ENCODE data around the gene CDC42BPB. TPM values are rescaled to one million over a fixed set of nuclear protein-coding genes. Genes with fewer than 3 reads are reported as not detected.

CDC42BPB gene
- total RNA-seq, 1 experiment from 2014 or later = 96.9 TPM

GRCh38 chr14:103016071-103016470, 41.3 kb downstream of the CDC42BPB start:
- peaks cover 9% of the 10 kb centered on the region for H3K36me3 Mint-ChIP-seq
- TF ChIP-seq PREB (CRISPR knock-in tag; IDR thresholded peaks at IDR 0.05; ENCODE audit: borderline replicate concordance) (no peak), ERG (CRISPR knock-in tag; IDR thresholded peaks at IDR 0.05) (no peak)
- H3K27ac Mint-ChIP-seq = no peak overlapping the region
- CTCF ChIA-PET = interaction anchor here (1.4 to 2.1 kb wide), 2 partner anchors 14 to 125 kb away, joined by 4 to 5 read pairs; no protein-coding TSS in a partner anchor
- no peak for ATAC-seq
- H3K9me3 Mint-ChIP-seq = no peaks in the 10 kb centered on the region
- DNase-seq (ENCODE audit: low spot score) = no peak
- POLR2A ChIA-PET = interaction anchor here (0.6 kb wide), 1 partner anchor 370 kb away, joined by 4 read pairs; no protein-coding TSS in a partner anchor
- peaks cover 31% of the 10 kb centered on the region for H3K4me1 Mint-ChIP-seq
- no peaks in the 10 kb centered on the region for H3K27me3 Mint-ChIP-seq (ENCODE audit: low read depth)
- H3K4me3 Mint-ChIP-seq = no peak overlapping the region

- Mint-ChIP-seq H3K4me1 (peaks cover 31% of the 10 kb centered on the region), H3K27ac (0 out of 2 replicates have a peak overlapping the region, but pooled peaks have one; percentile 78), H3K9me3 (no peaks in the 10 kb centered on the region), H3K36me3 (peaks cover 11% of the 10 kb centered on the region), H3K27me3 (ENCODE audit: low read depth) (no peaks in the 10 kb centered on the region), H3K4me3 (no peak overlapping the region)
- ATAC-seq = no peak
- DNase-seq (ENCODE audit: low spot score) = no peak
- no peak for TF ChIP-seq CREM (CRISPR knock-in tag; IDR thresholded peaks at IDR 0.05)
- TF ChIP-seq ESRRA (CRISPR knock-in tag; IDR thresholded peaks at IDR 0.05; ENCODE audit: borderline replicate concordance) = no peak
- TF ChIP-seq PRRX2 (CRISPR knock-in tag; IDR thresholded peaks at IDR 0.05) = no peak
- TF ChIP-seq CREB1 (CRISPR knock-in tag; IDR thresholded peaks at IDR 0.05) = no peak
- no peak for TF ChIP-seq E2F1 (CRISPR knock-in tag; IDR thresholded peaks at IDR 0.05)
- TF ChIP-seq ATF6 (CRISPR knock-in tag; IDR thresholded peaks at IDR 0.05) = no peak
- TF ChIP-seq ZNF317 (CRISPR knock-in tag; IDR thresholded peaks at IDR 0.05; ENCODE audit: borderline replicate concordance, low read depth) = no peak
- no peak for TF ChIP-seq IRF2 (CRISPR knock-in tag; IDR thresholded peaks at IDR 0.05; ENCODE audit: borderline replicate concordance, low read depth)
- TF ChIP-seq NR2C2 (CRISPR knock-in tag; IDR thresholded peaks at IDR 0.05) = no peak
- no peak for TF ChIP-seq MLX (CRISPR knock-in tag; IDR thresholded peaks at IDR 0.05)
- no peak for TF ChIP-seq USF2 (CRISPR knock-in tag; IDR thresholded peaks at IDR 0.05)
- no peak for TF ChIP-seq GABPB1 (CRISPR knock-in tag; IDR thresholded peaks at IDR 0.05)
- TF ChIP-seq PRDM15 (CRISPR knock-in tag; IDR thresholded peaks at IDR 0.05) = no peak
- no peak for TF ChIP-seq IRF1 (CRISPR knock-in tag; IDR thresholded peaks at IDR 0.05)
- TF ChIP-seq CBFB (CRISPR knock-in tag; IDR thresholded peaks at IDR 0.05; ENCODE audit: low read depth) = no peak
- TF ChIP-seq NR3C1 (CRISPR knock-in tag; conservative IDR thresholded peaks at IDR 0.05; ENCODE audit: low read depth) = no peak
- CTCF ChIA-PET = interaction anchor here (1.0 to 2.1 kb wide), 3 partner anchors 13 to 125 kb away, joined by 3 to 5 read pairs (median 4); no protein-coding TSS in a partner anchor
- POLR2A ChIA-PET = no interaction called here
These were observed 41.9 kb downstream of the CDC42BPB start for GRCh38 chr14:103015426-103015825.

Data from WTC11 (cell line).